Urothelium cell line (cell line): ENCODE data around the gene RUNX3.
A peak's percentile ranks its signal among the peaks of the same experiment; 100 is the strongest.
"Not testable (repeated sequence)": the region's sequence is repeated elsewhere in the genome, so short reads cannot be mapped to it uniquely, and the experiment has no call there.

Experiments
- DNase-seq: peaks from one replicate; pipeline ENCODE4 v3.0.0; 2011; ENCODE audit warnings: low spot score, mixed read lengths
- FAIRE-seq: peaks from 2 replicates; lab custom pipeline; 2011; peaks lifted over from hg19 to GRCh38; lab: Jason Lieb, UNC

RUNX3 gene

GRCh38 chr1:24915816-24916602 lies 14.1 kb downstream of the RUNX3 start:
- no peak for FAIRE-seq

DNA sequence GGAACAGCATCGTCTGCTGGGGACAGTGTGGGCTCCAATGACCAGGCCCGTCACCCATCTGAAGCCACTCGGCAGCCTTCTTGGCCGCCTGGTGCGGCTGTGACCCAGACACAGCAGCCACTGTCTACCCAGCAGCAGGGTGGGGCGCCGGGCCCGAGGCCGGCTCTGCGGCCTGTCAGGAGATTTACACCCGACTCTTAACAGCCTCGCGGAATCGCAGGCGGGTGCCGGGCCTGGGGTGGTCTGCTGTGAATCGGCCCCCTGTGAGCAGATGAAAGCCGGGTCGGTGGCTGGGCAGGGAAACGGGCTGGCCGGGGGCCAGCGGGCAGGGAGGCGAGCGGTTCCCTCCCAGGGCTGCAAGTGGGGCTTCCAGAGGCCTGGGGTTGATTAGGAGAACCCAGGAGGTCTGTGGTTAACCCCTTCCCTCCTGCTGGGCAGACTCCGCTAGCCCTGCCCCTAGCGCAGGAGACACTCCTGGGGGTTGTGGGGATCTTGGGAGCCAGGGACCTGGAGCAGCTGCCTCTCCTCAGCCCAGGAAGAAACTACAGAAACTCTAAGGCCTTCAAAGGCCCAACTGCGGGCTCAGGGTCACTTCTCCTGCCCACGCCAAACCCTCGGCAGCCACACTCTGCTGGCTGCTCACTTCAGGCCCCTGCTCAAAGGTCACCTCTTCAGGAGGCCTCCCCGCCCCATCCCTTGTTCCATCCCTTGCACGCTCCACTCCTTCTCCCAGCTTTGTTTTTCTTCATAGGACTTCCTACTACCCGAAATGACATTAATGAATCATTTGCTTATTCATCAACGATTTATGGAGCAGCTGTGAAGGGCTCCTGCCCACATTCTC lies 15.6 kb downstream of the RUNX3 start:
- DNase-seq = no peak
- FAIRE-seq = no peak

More at GRCh38 chr1:24915816-24916602, 14.1 kb downstream of the RUNX3 start:
- no peak for DNase-seq

GRCh38 chr1:24913616-24914225 lies 16.4 kb downstream of the RUNX3 start:
- DNase-seq (no peak), FAIRE-seq (no peak)

GRCh38 chr1:24913274-24913604 lies 16.8 kb downstream of the RUNX3 start:
- FAIRE-seq = no peak

GRCh38 chr1:24912376-24913273 lies 17.5 kb downstream of the RUNX3 start:
- no peak for DNase-seq

More at GRCh38 chr1:24913274-24913604, 16.8 kb downstream of the RUNX3 start:
- DNase-seq = no peak

DNA sequence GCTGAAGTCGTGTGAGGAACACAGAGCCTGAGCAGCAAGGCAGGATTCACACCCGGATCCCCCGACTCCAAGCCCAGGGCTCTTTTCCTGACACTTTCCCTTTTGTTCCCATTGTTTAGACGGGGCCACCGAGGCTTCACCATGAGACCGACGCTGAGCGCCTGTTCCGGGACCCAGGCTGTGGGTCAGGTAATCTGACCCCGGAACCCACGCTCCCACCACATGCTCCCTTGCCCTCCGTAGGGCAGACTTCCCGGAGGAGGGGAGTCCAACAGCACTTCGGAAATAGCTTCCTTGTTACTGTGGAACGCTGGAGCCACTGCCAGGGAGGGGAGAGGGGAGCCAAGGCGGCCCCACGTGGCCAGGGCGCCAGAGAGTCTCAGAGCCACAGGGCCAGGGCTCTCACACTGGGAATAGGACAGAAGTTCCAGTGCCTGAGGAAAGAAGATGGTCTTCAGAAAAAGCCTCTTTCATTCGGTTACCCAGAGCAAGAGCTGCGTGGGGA lies 18.4 kb downstream of the RUNX3 start:
- no peak for DNase-seq
- FAIRE-seq = no peak

More at GRCh38 chr1:24912376-24913273, 17.5 kb downstream of the RUNX3 start:
- no peak for FAIRE-seq

- FAIRE-seq (no peak), DNase-seq (no peak)
These were observed 19.1 kb downstream of the RUNX3 start for GRCh38 chr1:24910751-24911650.

DNA sequence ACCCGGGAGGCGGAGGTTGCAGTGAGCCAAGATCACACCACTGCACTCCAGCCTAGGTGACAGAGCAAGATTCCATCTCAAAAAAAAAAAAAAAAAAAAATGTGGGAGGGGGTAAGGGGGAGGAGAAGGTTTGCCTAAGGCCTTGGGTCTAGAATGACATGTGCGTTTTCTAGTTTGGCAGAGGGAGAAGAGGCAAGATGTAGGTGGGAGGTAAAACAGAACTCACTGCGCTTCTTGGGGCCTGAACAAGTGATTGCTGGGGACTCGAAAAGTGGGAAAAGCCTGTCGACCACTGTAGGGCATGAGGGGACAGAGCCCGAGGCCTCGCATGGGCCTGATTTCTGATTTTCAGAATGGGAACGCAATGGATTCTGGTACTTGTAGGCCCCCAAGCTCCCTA lies 19.9 kb downstream of the RUNX3 start:
- FAIRE-seq = no peak
- no peak for DNase-seq

DNA sequence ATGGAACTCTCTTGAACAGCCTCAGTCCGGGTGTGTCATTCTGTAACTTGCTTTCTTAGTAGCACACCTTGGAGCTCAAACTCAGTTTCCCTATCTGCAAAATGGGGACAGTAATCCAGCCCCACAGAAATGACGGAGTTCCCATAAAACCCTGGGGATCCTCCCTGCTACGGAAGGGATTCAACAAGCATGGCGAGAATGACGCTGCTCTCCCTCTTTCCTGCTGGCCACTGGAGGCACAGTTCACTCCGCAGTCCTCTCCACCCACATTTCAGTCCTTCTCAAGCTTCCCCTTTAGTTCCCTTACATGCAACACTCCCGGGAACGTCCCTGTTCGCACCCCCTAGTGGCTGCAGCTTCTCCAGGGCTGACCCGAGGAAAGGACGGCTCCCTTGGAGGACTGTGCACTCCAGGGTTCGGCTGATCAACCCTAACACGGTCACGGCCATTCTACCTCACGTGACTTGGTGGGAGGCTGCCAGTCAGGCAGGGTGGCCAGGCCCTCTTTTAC lies 20.6 kb downstream of the RUNX3 start:
- FAIRE-seq (peak; percentile 44), DNase-seq (no peak)

DNA sequence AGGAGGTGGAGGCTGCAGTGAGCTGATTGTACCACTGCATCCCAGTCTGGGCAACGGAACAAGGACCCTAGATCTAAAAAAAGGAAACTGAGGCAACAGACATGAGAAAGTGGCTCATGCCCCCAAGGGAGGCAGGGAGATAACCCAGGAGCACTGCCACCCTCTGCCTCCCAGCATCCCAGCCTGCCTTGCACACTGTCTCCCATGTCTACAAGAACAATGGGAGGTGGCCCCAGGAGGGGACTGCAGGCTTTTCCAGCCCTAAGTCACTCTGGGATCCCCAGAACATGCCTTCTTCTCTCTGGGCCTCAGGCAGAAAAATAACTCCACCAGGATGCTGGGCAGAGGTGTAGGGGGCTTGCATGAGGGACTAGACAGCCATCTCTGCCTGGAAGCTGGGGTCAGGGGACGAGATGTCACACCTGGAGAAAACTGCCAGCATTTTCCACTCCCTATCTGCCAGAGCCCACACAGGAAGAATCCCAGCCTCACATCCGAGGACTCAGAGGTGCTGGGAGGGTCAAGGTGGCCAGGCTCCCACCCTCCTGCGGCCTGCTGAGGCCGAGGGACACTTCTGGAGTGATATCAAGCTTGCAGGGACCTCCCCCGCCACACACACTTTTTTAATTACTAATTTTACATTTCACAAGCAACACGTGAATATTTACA lies 21.4 kb downstream of the RUNX3 start:
- no peak for FAIRE-seq

DNA sequence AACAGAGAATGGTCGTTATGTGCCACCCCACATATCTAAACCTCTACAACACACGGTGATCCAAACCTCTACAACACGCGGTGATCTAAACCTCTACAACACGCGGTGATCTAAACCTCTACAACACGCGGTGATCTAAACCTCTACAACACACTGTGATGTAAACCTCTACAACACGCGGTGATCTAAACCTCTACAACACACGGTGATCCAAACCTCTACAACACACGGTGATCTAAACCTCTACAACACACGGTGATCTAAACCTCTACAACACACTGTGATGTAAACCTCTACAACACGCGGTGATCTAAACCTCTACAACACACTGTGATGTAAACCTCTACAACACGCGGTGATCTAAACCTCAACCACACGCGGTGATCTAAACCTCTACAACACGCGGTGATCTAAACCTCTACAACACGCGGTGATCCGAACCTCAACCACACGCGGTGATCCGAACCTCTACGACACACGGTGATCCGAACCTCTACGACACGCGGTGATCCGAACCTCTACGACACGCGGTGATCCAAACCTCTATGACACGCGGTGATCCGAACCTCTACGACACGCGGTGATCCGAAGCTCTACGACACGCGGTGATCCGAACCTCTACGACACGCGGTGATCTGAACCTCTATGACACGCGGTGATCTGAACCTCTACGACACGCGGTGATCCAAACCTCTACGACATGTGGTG lies 22.3 kb downstream of the RUNX3 start:
- not testable (repeated sequence) for DNase-seq
- FAIRE-seq = peak; percentile 23

More for the DNA sequence above, 21.4 kb downstream of the RUNX3 start:
- no peak for DNase-seq

DNA sequence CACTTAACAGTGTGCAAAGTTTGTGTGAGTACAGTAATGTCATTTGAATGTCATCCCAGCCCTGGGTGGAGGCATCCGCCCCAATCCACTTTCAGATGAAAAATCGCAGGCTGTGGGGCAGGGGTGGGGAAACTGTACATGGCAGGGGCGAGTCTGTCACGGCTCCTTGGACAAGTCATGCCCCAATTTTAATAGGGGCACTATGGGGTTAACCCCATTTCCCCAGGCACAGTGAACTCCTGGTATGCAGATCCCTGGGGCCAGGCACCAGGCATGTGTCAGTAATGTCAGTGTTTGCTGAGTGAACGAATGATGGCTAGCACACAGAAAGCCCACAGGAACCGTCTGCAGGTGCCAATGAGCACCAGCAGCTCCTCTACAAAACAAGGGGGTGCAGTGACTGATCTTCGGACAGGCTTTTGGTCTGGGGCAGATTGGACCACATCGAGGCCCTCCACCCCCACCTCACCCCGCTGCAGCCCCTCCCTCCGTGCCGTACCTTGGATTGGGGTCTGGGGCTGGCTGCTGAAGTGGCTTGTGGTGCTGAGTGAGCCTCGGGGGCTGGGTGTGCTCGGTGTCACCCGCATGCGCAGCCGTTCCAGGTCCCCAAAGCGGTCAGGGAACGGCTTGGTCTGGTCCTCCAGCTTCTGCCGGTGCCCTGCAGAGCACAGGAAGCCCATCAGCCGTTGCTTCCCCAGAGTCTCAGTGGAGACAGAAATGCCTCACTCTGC lies 23.2 kb downstream of the RUNX3 start:
- DNase-seq = no peak
- no peak for FAIRE-seq

GRCh38 chr1:24905979-24906720 lies 23.9 kb downstream of the RUNX3 start:
- FAIRE-seq (no peak), DNase-seq (no peak)

GRCh38 chr1:24905355-24905978 lies 24.6 kb downstream of the RUNX3 start:
- DNase-seq (no peak), FAIRE-seq (no peak)

GRCh38 chr1:24904731-24905354 lies 25.2 kb downstream of the RUNX3 start:
- no peak for DNase-seq
- FAIRE-seq = no peak
